GM18861 (cell line): Measurements from ENCODE around the gene C10orf67.
"Not testable (repeated sequence)": the region's sequence is repeated elsewhere in the genome, so short reads cannot be mapped to it uniquely, and the experiment has no call there.

Experiments used
- ATAC-seq: cut with Tn5 transposase; IDR thresholded peaks from one replicate; pipeline ENCODE4 v1.9.1; 2021; ENCODE audit not compliant: unreplicated experiment

C10orf67 gene

GRCh38 chr10:23344241-23344841 is at the start of gene C10orf67:
Gene C10orf67, minus strand, starts transcription at chr10:23344797. Its CDS starts 23 bp downstream, at chr10:23344774.
- no peak for ATAC-seq

GRCh38 chr10:23391821-23392220 is 47.2 kb upstream of the C10orf67 start:
- ATAC-seq: no peak

GRCh38 chr10:23390809-23391208 is 46.2 kb upstream of the C10orf67 start:
- ATAC-seq: no peak

- not testable (repeated sequence) for ATAC-seq
These were observed 45.8 kb upstream of the C10orf67 start for GRCh38 chr10:23390408-23390807.

GRCh38 chr10:23387516-23387915 is 42.9 kb upstream of the C10orf67 start:
- not testable (repeated sequence) for ATAC-seq

DNA sequence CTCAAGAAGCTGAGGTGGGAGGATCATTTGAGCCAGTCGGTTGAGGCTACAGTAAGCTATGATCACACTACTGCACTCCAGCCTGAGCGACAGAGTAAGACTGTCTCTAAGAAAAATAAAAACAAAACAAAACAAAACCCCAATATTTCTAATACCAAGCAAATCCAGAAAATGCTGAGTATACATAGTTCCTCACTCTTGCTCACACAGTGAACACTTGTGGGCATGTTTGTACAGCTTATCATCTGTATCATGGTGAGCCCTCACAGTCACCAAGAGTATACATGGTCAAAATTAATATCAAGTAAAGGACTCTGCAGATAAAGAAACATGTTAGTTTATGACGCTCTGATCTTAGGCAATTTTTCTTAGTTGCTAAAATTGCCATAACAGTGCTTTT is 41.5 kb upstream of the C10orf67 start:
- no peak for ATAC-seq

GRCh38 chr10:23384364-23384763 is 39.8 kb upstream of the C10orf67 start:
- ATAC-seq: no peak

DNA sequence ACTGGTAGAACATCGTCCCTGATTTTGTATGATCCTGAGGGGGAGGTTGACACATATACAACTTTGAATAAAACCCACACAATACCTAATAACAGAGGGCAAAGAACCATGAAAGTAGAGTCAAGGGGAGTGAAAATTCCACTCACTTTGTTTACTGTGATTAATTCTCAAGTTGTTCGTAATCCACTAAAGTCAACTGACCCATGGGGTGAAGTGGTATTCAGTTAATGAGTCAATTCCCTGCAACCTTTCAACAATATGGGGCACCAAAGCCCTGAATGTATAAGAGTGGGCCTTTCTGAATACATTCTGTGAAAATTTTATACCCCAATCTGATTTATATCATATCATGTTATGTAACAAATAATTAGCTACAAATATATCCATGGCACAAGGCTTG is 39.0 kb upstream of the C10orf67 start:
- ATAC-seq: no peak

GRCh38 chr10:23381298-23382040 is 36.9 kb upstream of the C10orf67 start:
- no peak for ATAC-seq

DNA sequence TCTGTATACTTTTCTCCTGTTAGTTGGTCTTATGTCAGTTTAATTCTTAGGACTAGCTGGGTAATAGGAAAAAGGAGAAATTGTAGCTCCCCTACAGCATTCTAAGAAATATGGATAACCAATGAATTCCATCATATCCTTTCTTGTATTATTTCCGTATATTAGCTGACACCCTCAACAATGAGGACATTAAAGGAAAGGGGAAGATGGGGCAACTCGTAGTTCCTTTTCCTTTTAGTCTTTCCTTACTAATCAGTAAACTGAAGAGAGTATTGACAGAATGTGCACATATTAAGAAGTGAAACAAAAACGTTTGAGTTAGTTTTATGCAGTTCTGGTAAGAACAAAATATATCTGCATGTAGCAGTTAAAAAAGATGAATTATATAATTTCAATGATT is 35.1 kb upstream of the C10orf67 start:
- ATAC-seq: no peak

DNA sequence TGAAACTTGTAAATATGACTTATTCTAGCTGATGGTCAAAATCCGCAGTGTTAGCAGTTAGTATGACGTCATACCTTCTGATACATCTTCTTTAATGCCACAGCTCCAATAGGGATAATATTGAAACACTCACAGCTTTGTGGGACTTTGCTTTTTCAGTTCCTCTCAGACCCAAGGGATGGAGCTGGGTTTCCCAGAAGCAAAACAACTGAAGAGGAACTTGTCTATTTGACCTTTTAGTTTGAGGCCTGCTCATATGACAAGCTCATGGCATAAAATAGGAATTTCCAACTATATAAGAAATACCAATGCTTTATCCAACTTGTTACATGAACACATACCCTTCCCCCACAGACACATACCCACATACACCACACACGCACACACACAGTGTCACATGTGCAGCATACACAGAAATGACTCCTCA is 31.6 kb upstream of the C10orf67 start:
- ATAC-seq: no peak

GRCh38 chr10:23375366-23375765 is 30.8 kb upstream of the C10orf67 start:
- no peak for ATAC-seq

DNA sequence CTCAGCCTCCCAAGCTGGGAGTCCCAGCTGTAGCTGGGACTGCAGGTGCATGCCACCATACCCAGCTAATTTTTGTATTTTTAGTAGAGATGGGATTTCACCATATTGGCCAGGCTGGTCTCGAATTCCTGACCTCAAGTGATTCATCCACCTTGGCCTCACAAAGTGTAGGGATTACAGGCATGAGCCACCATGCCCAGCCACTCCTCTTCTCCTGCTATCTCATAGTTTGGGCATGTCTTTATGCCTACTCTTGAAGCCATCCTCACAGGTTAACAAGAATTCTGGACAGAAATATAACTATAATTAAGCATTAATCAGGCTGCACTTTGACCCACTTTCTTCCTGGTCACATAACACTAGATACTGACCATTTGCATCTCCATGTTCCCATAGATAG is 28.6 kb upstream of the C10orf67 start:
- ATAC-seq: no peak

DNA sequence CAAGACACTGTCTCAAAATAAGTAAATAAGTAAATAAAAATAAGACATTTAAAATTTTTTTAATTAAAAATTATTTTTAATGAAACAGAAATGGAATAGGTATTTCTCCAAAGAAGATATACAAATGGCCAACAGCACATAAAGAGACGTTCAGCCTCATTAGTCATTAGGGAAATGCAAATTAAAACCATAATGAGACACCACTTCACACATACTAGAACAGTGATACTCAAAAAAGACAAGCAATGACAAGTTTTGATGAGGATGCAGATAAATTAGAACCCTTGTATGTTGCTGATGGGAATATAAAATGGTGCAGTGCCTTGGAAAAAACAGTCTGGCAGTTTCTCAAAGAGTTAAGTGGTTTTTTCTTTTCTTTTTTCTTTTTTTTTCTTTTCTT is 26.5 kb upstream of the C10orf67 start:
- no peak for ATAC-seq

DNA sequence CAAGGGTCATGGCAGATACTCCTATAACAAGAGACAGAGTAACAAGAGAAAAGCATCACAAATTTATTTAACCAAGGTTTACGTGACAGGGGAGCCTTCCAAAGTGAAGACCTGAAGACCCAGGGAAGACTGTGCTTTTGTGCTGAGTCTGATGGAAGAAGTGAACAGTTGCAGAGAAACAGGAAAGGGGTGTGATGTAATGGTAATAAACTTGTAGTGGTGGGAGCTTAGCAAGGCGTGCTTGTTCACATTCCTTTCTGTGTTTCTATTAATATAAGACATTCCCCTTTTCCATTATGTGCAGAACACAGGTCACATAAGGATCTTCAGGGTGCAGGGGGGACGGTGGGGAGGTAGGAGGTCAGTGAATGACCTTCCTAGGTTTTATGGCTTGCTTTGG is 25.5 kb upstream of the C10orf67 start:
- no peak for ATAC-seq

DNA sequence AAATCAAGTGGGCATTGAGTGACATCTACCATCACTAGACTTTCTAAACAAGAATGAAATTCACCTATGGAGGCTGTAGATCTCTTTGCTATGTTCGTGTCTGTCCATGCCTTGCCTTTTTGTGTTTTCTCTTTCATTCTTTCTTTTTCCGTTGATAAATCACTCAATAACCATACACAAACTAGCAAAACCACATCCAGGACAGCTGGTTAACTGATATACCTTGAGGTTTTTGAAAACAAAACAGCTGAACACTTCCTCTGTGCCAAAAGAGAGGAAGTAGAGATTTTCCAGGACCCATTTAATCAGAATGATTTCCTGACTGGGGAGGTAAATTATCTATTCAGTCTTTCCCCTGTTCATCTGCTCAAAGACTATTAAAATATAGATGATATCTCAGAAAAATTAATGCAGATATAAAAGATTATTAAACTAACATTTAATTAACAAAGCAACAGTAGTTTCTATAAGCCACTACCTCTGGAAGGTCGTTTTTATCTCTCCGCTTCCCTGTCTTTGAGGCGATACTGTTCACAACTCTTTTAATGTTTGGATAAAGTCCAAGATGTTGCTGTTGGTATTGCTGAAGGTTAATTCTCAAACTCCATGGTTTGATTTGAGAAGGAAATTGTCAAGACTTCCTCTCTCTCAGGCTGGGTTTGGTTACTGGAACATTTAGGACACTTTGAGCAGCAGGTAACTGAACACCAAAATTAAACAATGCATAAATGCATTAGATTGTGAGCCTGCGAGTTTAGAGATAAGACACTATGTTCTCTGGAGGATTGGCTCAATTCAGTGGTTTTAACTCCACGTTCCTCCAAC is 24.4 kb upstream of the C10orf67 start:
- peak; percentile 79 for ATAC-seq

GRCh38 chr10:23367896-23368595 is 23.4 kb upstream of the C10orf67 start:
- no peak for ATAC-seq

DNA sequence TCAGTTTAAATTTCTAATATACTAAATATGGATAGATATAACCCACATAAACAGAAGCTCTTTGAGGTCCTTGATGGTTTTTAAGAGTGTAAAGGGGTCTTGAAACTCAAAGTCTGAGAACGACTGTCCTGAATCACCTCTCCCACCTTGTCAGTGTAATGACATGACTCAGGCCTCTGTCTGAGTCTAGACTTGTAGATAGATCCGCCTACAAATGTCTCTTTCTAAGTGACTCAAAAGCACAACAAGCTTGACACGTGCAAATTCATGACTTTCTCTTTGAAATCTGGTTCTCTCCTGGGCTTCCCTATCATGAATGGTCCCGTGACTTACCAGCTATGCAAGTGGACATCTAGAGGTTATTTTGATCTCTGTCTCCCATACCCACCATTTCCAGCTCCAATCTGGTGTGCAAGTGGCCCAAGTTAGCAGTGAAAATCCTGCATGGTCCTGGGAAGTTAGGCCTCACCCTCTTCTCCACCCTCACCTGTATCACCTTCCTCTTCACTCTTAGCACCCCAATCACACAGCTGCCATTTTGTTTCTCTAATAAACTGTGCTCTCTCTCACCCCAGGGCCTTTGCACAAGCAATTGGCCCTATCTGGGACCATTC is 20.9 kb upstream of the C10orf67 start:
- peak; percentile 28 for ATAC-seq

DNA sequence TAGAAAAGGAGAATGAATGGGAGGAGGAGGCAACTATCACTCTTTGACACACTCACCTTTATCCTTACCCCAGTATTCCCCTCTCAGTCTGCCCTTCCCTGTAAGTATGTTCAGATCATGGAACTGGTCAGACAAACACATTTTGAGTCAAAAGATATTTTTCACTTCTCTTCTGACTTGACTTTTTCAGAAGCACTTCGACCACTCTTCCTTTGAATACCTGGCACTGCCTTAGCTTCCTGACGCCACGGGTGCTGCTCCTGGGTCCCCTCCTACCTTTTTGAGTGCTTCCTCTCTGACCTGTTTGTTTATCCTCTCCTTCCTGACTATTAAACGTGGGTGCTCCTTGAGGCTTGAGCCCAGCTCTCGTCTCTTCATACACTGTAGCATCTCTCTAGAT is 19.8 kb upstream of the C10orf67 start:
- ATAC-seq: no peak

DNA sequence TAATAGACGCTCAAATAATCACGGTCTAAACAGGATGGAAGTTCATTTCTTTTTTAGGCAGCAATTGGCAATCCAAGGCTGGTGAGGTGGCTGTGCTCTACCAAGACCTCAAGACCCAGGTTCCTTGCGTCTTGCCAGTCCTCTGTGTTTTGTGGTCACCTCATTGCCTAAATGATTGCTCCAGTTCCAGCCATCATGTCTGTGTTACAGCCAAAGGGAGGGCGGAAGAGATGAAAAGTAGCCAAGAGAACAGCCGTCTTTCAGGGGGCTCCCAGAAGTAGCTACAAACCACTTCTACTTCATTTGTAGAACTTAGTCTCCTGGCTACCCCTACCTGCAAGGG is 19.2 kb upstream of the C10orf67 start:
- ATAC-seq: no peak
